HEK293 (cell line): ENCODE measurements around the gene SCIMP.

Experiments
- CTCF ChIA-PET: fragments of 350-600 bp; formaldehyde crosslinking; extraction: SDS; loops from one replicate; lab custom pipeline; 2021; ENCODE audit warnings: antibody characterized with exemption; lab: Yijun Ruan, JAX
- POLR2A ChIA-PET: fragments of 300-600 bp; formaldehyde crosslinking; extraction: SDS; loops from one replicate; lab custom pipeline; 2020; ENCODE audit warnings: antibody characterized with exemption, inconsistent platforms; lab: Yijun Ruan, JAX
- H3K27ac ChIP-seq: fragments of 200-500 bp; sonication (Bioruptor generic); 2 replicates; pipeline ENCODE4 v1.5.1; 2014; ENCODE audit warnings: low read depth, low read length, control low read depth, inconsistent platforms; ENCODE audit errors: extremely low read depth
- H3K36me3 ChIP-seq, 2 experiments: fragments of 200-500 bp in 1 of 2; sonication (Bioruptor generic) in 1 of 2; 1 replicate in 1 of 2; 2 replicates in 1 of 2; pipeline ENCODE4 v1.5.1; 2014 to 2017; ENCODE audit warnings: inconsistent platforms in 2 of 2, low read length in 2 of 2; ENCODE audit not compliant: control insufficient read depth in 2 of 2, insufficient read depth in 1 of 2
- H3K4me1 ChIP-seq: fragments of 200-500 bp; sonication (Bioruptor generic); 2 replicates; pipeline ENCODE4 v1.5.1; 2014; ENCODE audit warnings: mild to moderate bottlenecking, low read length, inconsistent platforms; ENCODE audit not compliant: control insufficient read depth, insufficient read depth
- H3K4me3 ChIP-seq: 2 replicates; pipeline ENCODE4 v1.5.1; 2011; ENCODE audit warnings: low read depth, mild to moderate bottlenecking, control low read depth, low read length, moderate library complexity
- H3K9me3 ChIP-seq: fragments of 200-500 bp; sonication (Bioruptor generic); 2 replicates; pipeline ENCODE4 v1.5.1; 2014; ENCODE audit warnings: low read depth, low read length, inconsistent platforms; ENCODE audit not compliant: control insufficient read depth, insufficient read depth
- GLIS1 ChIP-seq: fragments of 450-650 bp; formaldehyde crosslinking; IDR thresholded peaks from 2 replicates; pipeline ENCODE4 v1.5.1; 2016; ENCODE audit warnings: missing biosample characterization, missing genetic modification characterization
- HOXA7 ChIP-seq: sonication (generic); formaldehyde crosslinking; IDR thresholded peaks from 2 replicates; pipeline ENCODE4 v1.8.1; 2022; ENCODE audit warnings: missing genetic modification reagents, borderline replicate concordance
- HOXC10 ChIP-seq: sonication (generic); formaldehyde crosslinking; IDR thresholded peaks from 2 replicates; pipeline ENCODE4 v1.8.1; 2023; ENCODE audit warnings: mild to moderate bottlenecking, missing genetic modification reagents
- MYNN ChIP-seq: fragments of 450-650 bp; formaldehyde crosslinking; IDR thresholded peaks from 2 replicates; pipeline ENCODE4 v1.5.1; 2016; ENCODE audit warnings: missing biosample characterization, missing genetic modification characterization, borderline replicate concordance
- ZBTB1 ChIP-seq: fragments of 450-650 bp; formaldehyde crosslinking; IDR thresholded peaks from 2 replicates; pipeline ENCODE4 v1.5.1; 2016; ENCODE audit warnings: missing biosample characterization, missing genetic modification characterization
- ZFHX2 ChIP-seq: fragments of 450-650 bp; formaldehyde crosslinking; conservative IDR thresholded peaks from 2 replicates; pipeline ENCODE4 v1.5.1; 2016; ENCODE audit warnings: missing biosample characterization, missing genetic modification characterization
- ZNF274 ChIP-seq, 2 experiments: fragments of 200-500 bp in 1 of 2; fragments of 450-650 bp in 1 of 2; sonication (Bioruptor generic) in 1 of 2; formaldehyde crosslinking in 1 of 2; IDR thresholded peaks; 2 replicates each; pipeline versions ENCODE4 v1.5.1 to v1.6.1; 2014 to 2016; ENCODE audit warnings: borderline replicate concordance in 1 of 2, inconsistent platforms in 1 of 2, low read length in 1 of 2, missing biosample characterization in 1 of 2, missing genetic modification characterization in 1 of 2
- ZNF311 ChIP-seq: fragments of 450-650 bp; formaldehyde crosslinking; IDR thresholded peaks from 2 replicates; pipeline ENCODE4 v1.5.1; 2017; ENCODE audit warnings: missing biosample characterization, missing genetic modification characterization, borderline replicate concordance
- ZNF404 ChIP-seq: fragments of 450-650 bp; formaldehyde crosslinking; IDR thresholded peaks from 2 replicates; pipeline ENCODE4 v1.5.1; 2017; ENCODE audit warnings: missing biosample characterization, missing genetic modification characterization
- ZNF548 ChIP-seq: fragments of 450-650 bp; formaldehyde crosslinking; IDR thresholded peaks from 2 replicates; pipeline ENCODE4 v1.5.1; 2016; ENCODE audit warnings: missing biosample characterization, missing genetic modification characterization
- ZNF560 ChIP-seq: fragments of 450-650 bp; formaldehyde crosslinking; IDR thresholded peaks from 2 replicates; pipeline ENCODE4 v1.5.1; 2017; ENCODE audit warnings: missing biosample characterization, missing genetic modification characterization, borderline replicate concordance
- ZNF624 ChIP-seq: fragments of 450-650 bp; formaldehyde crosslinking; IDR thresholded peaks from 2 replicates; pipeline ENCODE4 v1.5.1; 2017; ENCODE audit warnings: missing biosample characterization, missing genetic modification characterization
- ZNF629 ChIP-seq: fragments of 450-650 bp; formaldehyde crosslinking; IDR thresholded peaks from 2 replicates; pipeline ENCODE4 v1.5.1; 2017; ENCODE audit warnings: missing biosample characterization, missing genetic modification characterization
- ZNF701 ChIP-seq: fragments of 450-650 bp; formaldehyde crosslinking; IDR thresholded peaks from 2 replicates; pipeline ENCODE4 v1.5.1; 2016; ENCODE audit warnings: missing biosample characterization, missing genetic modification characterization
- ZXDB ChIP-seq: fragments of 450-650 bp; formaldehyde crosslinking; IDR thresholded peaks from 2 replicates; pipeline ENCODE4 v1.5.1; 2016; ENCODE audit warnings: missing biosample characterization, missing genetic modification characterization
- TF ChIP-seq, protein P1 (sequence below): fragments of 450-650 bp; formaldehyde crosslinking; IDR thresholded peaks from 2 replicates; pipeline ENCODE4 v1.5.1; 2017; ENCODE audit warnings: missing biosample characterization, missing genetic modification characterization
- TF ChIP-seq, protein P2 (sequence below): fragments of 450-650 bp; formaldehyde crosslinking; IDR thresholded peaks from 2 replicates; pipeline ENCODE4 v1.5.1; 2016; ENCODE audit warnings: missing biosample characterization, missing genetic modification characterization
- TF ChIP-seq, protein P3 (sequence below): fragments of 450-650 bp; formaldehyde crosslinking; IDR thresholded peaks from 2 replicates; pipeline ENCODE4 v1.5.1; 2016; ENCODE audit warnings: missing biosample characterization, missing genetic modification characterization

Gene SCIMP

DNA sequence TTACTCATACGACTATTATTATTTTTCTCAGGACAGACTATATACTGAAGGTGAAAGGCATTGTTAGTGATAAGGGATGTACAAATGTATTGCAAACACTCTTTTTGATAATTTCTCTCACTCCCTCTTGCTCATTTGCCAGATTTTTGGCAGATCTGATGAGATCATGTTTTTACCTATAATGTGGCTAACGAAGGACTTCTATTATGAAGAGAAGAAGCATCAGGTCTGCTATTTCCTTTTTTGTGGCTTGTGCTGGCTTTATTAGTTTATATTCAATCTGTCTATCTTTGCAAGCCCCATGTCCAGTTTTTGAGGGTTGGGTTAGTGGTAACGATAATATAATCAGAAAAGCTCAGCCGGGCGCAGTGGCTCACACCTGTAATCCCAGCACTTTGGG lies 22.5 kb upstream of the SCIMP start:
- Histone ChIP-seq H3K4me1 (no peaks in the 10 kb centered on the region; the same call in 1 of the 2 replicates), H3K9me3 (no peaks in the 10 kb centered on the region)
- POLR2A ChIA-PET = no interaction called here
- TF ChIP-seq GLIS1 (no peak), MYNN (tag by site-specific recombination) (peak; percentile 62; the same call in 1 of the 2 replicates)
- TF ChIP-seq, all 188 proteins: peak for 1
- no peaks in the 10 kb centered on the region for H3K36me3 ChIP-seq
- CTCF ChIA-PET = interaction anchor here (0.7 to 0.9 kb wide), 2 partner anchors 17 to 51 kb away, joined by 3 read pairs; no protein-coding TSS in a partner anchor
- H3K27ac ChIP-seq = no peak overlapping the region
- no peak overlapping the region for H3K4me3 ChIP-seq

DNA sequence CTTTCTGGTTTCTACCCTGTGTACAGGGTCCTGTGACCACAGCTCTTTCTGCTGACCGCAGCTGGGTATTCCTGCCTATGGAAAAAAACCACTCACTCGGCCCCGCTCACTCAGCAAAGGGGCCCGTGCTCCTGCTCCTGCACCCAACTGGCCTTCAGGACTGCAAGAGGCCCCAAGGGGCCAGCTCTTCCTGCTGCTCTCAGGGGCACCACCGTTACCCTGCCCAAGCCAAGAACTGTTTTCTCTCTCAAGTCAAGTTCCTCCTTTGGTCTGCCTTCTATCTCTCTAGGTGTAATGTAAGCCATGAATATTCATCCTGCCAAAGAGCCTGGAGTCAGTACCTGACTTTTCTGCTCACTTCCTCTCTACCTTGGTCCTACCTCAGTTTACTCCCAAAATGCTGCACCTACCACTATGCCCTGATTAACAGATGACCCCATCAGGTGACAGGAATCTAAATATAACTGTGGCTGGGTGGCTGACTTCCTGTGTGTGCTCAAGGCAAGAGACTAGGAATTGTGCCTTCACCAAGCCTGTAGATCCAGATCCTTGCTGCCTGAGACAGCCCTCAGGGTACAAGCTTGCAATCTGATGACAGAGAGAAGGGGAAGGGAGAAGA lies 20.4 kb upstream of the SCIMP start:
- no peaks in the 10 kb centered on the region for H3K36me3 ChIP-seq
- POLR2A ChIA-PET = no interaction called here
- H3K27ac ChIP-seq = no peak overlapping the region
- no peaks in the 10 kb centered on the region for H3K9me3 ChIP-seq
- H3K4me3 ChIP-seq = no peak overlapping the region
- H3K4me1 ChIP-seq = no peaks in the 10 kb centered on the region; the same call in 1 of the 2 replicates
- CTCF ChIA-PET = interaction anchor here (1.7 kb wide), 1 partner anchor 13 kb away, joined by 5 read pairs; no protein-coding TSS in a partner anchor
- no peak for TF ChIP-seq ZXDB (tag by site-specific recombination)
- TF ChIP-seq, protein P1, sequence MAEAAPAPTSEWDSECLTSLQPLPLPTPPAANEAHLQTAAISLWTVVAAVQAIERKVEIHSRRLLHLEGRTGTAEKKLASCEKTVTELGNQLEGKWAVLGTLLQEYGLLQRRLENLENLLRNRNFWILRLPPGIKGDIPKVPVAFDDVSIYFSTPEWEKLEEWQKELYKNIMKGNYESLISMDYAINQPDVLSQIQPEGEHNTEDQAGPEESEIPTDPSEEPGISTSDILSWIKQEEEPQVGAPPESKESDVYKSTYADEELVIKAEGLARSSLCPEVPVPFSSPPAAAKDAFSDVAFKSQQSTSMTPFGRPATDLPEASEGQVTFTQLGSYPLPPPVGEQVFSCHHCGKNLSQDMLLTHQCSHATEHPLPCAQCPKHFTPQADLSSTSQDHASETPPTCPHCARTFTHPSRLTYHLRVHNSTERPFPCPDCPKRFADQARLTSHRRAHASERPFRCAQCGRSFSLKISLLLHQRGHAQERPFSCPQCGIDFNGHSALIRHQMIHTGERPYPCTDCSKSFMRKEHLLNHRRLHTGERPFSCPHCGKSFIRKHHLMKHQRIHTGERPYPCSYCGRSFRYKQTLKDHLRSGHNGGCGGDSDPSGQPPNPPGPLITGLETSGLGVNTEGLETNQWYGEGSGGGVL (tag by site-specific recombination) = no peak
- no peak for TF ChIP-seq HOXA7 (CRISPR knock-in tag)
- no peak for TF ChIP-seq ZBTB1 (tag by site-specific recombination)
- TF ChIP-seq, protein P2, sequence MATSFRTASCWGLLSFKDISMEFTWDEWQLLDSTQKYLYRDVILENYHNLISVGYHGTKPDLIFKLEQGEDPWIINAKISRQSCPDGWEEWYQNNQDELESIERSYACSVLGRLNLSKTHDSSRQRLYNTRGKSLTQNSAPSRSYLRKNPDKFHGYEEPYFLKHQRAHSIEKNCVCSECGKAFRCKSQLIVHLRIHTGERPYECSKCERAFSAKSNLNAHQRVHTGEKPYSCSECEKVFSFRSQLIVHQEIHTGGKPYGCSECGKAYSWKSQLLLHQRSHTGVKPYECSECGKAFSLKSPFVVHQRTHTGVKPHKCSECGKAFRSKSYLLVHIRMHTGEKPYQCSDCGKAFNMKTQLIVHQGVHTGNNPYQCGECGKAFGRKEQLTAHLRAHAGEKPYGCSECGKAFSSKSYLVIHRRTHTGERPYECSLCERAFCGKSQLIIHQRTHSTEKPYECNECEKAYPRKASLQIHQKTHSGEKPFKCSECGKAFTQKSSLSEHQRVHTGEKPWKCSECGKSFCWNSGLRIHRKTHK (tag by site-specific recombination) = no peak
- TF ChIP-seq HOXC10 (CRISPR knock-in tag) = no peak
- TF ChIP-seq ZNF624 = no peak
- TF ChIP-seq ZFHX2 (tag by site-specific recombination) = no peak
- TF ChIP-seq ZNF701 (tag by site-specific recombination) = no peak
- TF ChIP-seq, protein P3, sequence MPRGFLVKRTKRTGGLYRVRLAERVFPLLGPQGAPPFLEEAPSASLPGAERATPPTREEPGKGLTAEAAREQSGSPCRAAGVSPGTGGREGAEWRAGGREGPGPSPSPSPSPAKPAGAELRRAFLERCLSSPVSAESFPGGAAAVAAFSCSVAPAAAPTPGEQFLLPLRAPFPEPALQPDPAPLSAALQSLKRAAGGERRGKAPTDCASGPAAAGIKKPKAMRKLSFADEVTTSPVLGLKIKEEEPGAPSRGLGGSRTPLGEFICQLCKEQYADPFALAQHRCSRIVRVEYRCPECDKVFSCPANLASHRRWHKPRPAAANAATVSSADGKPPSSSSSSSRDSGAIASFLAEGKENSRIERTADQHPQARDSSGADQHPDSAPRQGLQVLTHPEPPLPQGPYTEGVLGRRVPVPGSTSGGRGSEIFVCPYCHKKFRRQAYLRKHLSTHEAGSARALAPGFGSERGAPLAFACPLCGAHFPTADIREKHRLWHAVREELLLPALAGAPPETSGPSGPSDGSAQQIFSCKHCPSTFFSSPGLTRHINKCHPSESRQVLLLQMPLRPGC (tag by site-specific recombination) = no peak
- no peak for TF ChIP-seq ZNF560 (tag by site-specific recombination)
- TF ChIP-seq ZNF274 (IDR thresholded peaks at IDR 0.05; ENCODE audit: low read length) = no peak
- no peak for TF ChIP-seq ZNF274 (tag by site-specific recombination; IDR thresholded peaks at IDR 0.05; ENCODE audit: borderline replicate concordance)
- TF ChIP-seq ZNF404 (tag by site-specific recombination) = no peak
- TF ChIP-seq ZNF548 (tag by site-specific recombination) = no peak
- no peak for TF ChIP-seq ZNF311
- no peak for TF ChIP-seq ZNF629 (tag by site-specific recombination)
